Activated naive CD4-positive, alpha-beta T cell treated with anti-CD3 and anti-CD28 coated beads, Interleukin-2, amount 50 U/mL, for 16 hours (primary cell): Measurements from ENCODE around the gene APLNR.
"Not testable (repeated sequence)": the region's sequence is repeated elsewhere in the genome, so short reads cannot be mapped to it uniquely, and the experiment has no call there.

ENCODE experiments used
- DNase-seq: peaks from one replicate; pipeline ENCODE4 v3.0.0-alpha.2; 2020

The APLNR gene

GRCh38 chr11:57237204-57237681 is at the start of gene APLNR:
Gene APLNR, minus strand, starts transcription at chr11:57237250. Its CDS starts 246 bp downstream, at chr11:57237004.
- DNase-seq, result no peak

- DNase-seq, result no peak
Observed at GRCh38 chr11:57283231-57283990, 46.4 kb upstream of the APLNR start.

GRCh38 chr11:57281546-57281945 is 44.5 kb upstream of the APLNR start:
- not testable (repeated sequence) for DNase-seq

GRCh38 chr11:57279116-57279515 is 42.1 kb upstream of the APLNR start:
- DNase-seq, result no peak

GRCh38 chr11:57278721-57279095 is 41.7 kb upstream of the APLNR start:
- DNase-seq, result no peak

GRCh38 chr11:57277845-57278720 is 41.0 kb upstream of the APLNR start:
- DNase-seq, result peak; percentile 28

- no peak for DNase-seq
Observed at GRCh38 chr11:57276971-57277675, 40.1 kb upstream of the APLNR start.

GRCh38 chr11:57276169-57276970 is 39.3 kb upstream of the APLNR start:
- DNase-seq, result no peak

GRCh38 chr11:57275582-57275981 is 38.5 kb upstream of the APLNR start:
- DNase-seq, result no peak

GRCh38 chr11:57274904-57275498 is 38.0 kb upstream of the APLNR start:
- DNase-seq, result no peak

GRCh38 chr11:57273448-57274058 is 36.5 kb upstream of the APLNR start:
- DNase-seq, result no peak

GRCh38 chr11:57269571-57270021 is 32.5 kb upstream of the APLNR start:
- no peak for DNase-seq

- no peak for DNase-seq
Observed at GRCh38 chr11:57266157-57266556, 29.1 kb upstream of the APLNR start.

- no peak for DNase-seq
Observed at GRCh38 chr11:57263351-57263750, 26.3 kb upstream of the APLNR start.

GRCh38 chr11:57262157-57262556 is 25.1 kb upstream of the APLNR start:
- no peak for DNase-seq

- DNase-seq, result no peak
Observed at GRCh38 chr11:57260937-57261783, 24.1 kb upstream of the APLNR start.

GRCh38 chr11:57256119-57256518 is 19.1 kb upstream of the APLNR start:
- no peak for DNase-seq

GRCh38 chr11:57255618-57256017 is 18.6 kb upstream of the APLNR start:
- DNase-seq, result no peak

GRCh38 chr11:57254631-57255030 is 17.6 kb upstream of the APLNR start:
- DNase-seq, result no peak

- DNase-seq, result no peak
Observed at GRCh38 chr11:57251491-57252104, 14.5 kb upstream of the APLNR start.
